GM18951 (cell line): Measurements from ENCODE around the gene PLD5.

Experiments used
- POLR2A ChIP-seq: IDR thresholded peaks from 4 replicates; pipeline ENCODE4 v1.6.1; 2011; ENCODE audit warnings: mild to moderate bottlenecking; ENCODE audit not compliant: insufficient read length, insufficient read depth; ENCODE audit errors: extremely low read depth
- in situ Hi-C: fragments of 300-500 bp; cut with MboI; formaldehyde crosslinking; loops from one replicate; pipeline ENCODE4 v1.12.0; 2022; ENCODE audit warnings: low sequenced_read_pairs, mixed read lengths, inconsistent platforms; ENCODE audit not compliant: unreplicated experiment

PLD5 gene

GRCh38 chr1:242456726-242457269 is 67.7 kb downstream of the PLD5 start:
- in situ Hi-C loops, result loop anchor here (25.0 kb wide), 1 partner anchor 856 kb away; no protein-coding TSS in a partner anchor

DNA sequence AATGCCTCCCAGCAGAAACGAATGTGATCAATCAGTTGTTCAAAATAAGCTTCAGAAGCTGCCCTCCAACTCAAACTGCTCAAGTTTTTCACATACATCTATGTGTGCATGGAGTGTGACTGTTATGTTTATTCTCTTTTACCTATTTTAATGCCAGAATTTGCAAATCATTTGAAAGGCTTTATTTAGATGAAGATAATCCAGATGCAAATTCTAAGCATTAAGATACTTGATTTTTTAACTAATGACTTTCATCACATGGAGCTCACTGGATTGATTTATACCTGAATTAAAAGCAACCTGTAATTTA is 69.5 kb downstream of the PLD5 start:
- no peak for TF ChIP-seq POLR2A
- in situ Hi-C loops, result loop anchor here (25.0 kb wide), 1 partner anchor 857 kb away; no protein-coding TSS in a partner anchor

More at GRCh38 chr1:242456726-242457269, 67.7 kb downstream of the PLD5 start:
- no peak for TF ChIP-seq POLR2A

DNA sequence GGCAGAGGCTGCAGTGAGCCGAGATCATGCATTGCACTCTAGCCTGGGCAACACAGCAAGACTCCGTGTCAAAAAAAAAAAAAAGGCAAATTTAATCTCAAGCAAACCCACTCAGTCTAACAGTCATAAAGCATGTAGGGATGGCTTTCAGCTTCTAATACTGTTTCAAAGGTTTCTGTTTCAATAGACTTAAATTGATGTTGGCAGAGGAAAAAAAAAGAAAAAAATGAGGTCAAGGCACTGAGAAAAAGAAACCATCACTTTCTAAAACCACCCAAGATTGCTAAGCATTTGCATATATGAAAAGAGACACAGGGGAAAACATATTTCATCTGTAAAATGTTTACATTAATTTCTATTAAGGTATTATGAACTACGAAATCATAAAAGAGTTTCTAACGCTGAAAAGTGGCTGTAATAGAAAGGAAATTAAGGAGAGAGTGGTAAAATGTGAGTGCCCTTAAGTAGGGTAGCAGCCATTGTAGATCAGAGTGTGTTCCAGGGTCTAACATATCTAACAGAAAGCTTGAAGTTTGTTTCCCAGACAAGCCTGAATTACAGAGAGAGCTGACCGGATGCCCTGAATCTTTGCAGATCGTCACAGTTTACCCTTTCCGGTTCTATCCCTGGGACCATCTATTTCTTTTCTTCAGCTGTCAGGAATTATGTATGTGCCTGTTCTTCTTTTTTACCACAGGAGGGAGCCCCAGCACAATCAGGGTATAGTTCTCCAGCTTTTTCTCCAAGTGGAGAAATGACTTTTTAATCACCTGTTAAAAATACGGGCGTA is 70.0 kb downstream of the PLD5 start:
- in situ Hi-C loops, result loop anchor here (25.0 kb wide), 1 partner anchor 858 kb away; no protein-coding TSS in a partner anchor
- TF ChIP-seq POLR2A, result no peak

- TF ChIP-seq POLR2A, result no peak
- in situ Hi-C loops, result loop anchor here (25.0 kb wide), 1 partner anchor 860 kb away; no protein-coding TSS in a partner anchor
These were observed 71.9 kb downstream of the PLD5 start for GRCh38 chr1:242452573-242452972.

DNA sequence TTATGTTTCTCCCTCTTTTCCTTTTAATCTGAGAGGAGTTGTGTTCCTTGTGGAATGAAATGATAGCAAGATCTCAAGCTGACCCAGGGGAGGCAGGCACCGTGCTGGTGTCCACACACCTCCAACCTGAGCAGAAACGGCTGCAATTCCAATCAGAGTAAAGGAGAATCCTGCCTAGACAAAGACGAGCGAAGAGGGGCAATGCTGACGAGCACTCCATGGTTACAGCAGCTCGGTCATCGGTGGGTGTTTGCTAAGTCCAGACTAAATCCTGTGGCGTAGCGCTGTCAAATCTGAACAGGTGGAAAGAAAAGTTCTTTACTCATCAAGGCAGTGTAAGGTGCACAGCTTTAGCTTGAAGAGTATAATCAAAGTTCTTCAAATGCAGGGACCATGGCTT is 74.8 kb downstream of the PLD5 start:
- no peak for TF ChIP-seq POLR2A
- in situ Hi-C loops, result loop anchor here (25.0 kb wide), 1 partner anchor 863 kb away; no protein-coding TSS in a partner anchor

DNA sequence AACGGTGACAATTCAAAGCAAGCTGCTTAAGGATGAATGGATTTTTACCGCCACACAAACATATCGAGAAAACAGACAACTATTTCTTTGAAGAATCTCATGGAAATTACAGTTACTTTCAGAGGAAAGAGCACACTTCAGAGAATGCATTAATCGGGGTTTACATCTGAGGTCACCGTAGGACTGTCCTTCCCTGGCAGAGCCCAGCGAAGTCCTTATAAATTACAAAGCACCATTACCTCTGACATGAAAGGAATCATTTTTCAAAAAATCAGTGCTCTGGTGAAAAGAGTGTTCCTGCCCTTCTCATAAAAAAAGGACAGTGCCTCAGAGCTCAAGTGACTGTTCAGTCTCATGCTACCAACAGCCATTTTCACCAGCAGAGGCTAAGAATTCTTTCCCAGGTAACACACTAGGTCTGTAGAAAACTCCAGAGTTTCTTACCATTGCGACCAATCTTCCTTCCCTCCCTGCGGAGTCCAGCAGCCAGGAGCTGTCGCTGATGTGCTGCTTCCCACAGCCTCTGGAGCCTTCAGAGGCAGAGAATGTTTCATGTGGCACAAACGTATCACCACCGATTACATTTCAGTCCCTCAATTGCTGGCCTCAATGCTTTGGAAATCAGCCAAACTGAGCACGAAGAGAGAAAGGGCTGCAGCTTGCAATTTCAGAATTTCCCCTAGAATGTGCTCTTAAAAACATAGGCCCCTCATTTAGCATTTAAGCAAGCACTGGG is 75.4 kb downstream of the PLD5 start:
- TF ChIP-seq POLR2A, result no peak

GRCh38 chr1:242447689-242448088 is 76.8 kb downstream of the PLD5 start:
- TF ChIP-seq POLR2A, result no peak
- in situ Hi-C loops, result no loop called here

More for the DNA sequence above, 75.4 kb downstream of the PLD5 start:
- in situ Hi-C loops, result no loop called here

- TF ChIP-seq POLR2A, result no peak
- in situ Hi-C loops, result no loop called here
These were observed 83.7 kb downstream of the PLD5 start for GRCh38 chr1:242440757-242441156.

DNA sequence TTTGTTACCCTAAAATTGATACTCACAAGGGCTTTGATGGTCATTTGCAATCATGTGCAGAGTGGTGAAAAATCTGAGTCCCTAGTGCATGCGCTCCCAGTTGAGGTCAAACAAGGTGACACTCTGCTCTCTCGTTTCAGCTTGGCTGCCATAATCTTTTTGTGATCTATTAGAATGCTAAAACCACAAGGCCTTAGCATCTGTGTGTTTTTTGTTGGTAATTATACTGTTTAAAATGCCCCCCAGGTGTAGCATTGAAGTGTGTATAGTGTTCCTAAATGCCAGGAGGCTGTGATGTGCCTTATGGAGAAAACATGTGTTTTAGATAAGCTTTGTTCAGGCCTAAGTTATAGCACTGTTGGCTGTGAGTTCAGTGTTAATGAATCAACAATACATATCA is 89.3 kb downstream of the PLD5 start:
- in situ Hi-C loops, result no loop called here
- TF ChIP-seq POLR2A, result no peak

DNA sequence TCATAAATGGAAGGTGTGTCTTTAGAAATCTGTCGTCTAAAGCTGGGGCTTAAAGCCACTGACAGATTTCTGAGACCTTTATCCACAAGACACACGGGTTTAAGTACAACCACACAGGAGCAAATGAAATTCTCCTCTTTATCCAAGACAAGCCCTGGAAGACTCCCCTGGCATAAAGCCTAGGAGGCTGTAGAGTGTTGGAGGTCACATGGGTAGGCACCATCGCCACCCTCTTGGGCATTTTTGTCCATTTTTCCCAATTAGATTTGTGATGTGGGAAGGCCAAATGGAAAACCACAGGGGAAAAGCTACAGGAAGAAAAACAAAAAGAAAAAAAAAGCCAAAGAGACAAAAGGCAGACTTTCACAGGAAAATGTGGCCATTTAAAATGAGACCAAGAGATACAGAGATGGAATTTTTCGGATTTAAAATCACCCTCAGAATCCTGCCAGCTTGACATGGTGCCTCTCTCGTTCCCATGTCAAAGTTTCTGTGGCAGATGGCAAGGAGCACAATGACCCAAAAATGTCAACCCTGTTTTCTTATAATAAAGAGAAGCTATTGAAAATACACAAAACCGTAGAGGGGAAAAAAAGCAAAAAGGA is 91.9 kb downstream of the PLD5 start:
- TF ChIP-seq POLR2A, result no peak
- in situ Hi-C loops, result no loop called here

DNA sequence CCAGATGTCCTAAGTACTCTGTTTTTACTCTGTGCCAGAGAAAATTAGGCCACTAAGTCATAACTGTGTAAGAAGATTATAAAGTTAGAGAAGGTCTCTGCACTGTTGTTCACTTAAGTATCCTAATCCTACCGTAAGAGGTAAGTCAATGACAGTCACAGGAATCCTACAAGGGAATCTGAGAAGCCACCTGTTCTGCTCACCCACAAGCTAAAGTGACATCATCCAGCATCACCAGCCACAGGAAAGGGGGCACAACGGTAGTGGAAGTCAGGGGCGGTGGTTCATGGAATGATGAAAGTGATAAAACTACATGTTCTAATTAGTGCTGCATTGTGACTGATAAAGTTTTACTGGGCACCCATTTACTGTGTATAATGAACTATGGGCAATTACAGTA is 92.7 kb downstream of the PLD5 start:
- in situ Hi-C loops, result no loop called here
- no peak for TF ChIP-seq POLR2A

- TF ChIP-seq POLR2A, result no peak
- in situ Hi-C loops, result no loop called here
These were observed 93.5 kb downstream of the PLD5 start for GRCh38 chr1:242430956-242431355.
